Fibroblast of the aortic adventitia (primary cell): ENCODE data around the gene KATNA1. TPM values are rescaled to one million over a fixed set of nuclear protein-coding genes. Genes with fewer than 3 reads are reported as not detected.

Experiments used
- DNase-seq: peaks from one replicate; pipeline ENCODE4 v3.0.0-alpha.2; 2010; ENCODE audit warnings: low read depth
- H3K4me3 ChIP-seq: 2 replicates; pipeline ENCODE4 v1.5.1; 2011; ENCODE audit warnings: low read depth, mild to moderate bottlenecking, control low read depth, low read length, moderate library complexity
- total RNA-seq: library from RNA; depleted of rRNA; stranded (reverse); fragments of >200 nt; gene quantifications from 2 replicates; pipeline ENCODE4 v1.2.3, GENCODE V29; 2012; ENCODE audit warnings: low replicate concordance
- TF ChIP-seq, protein P1 (sequence below): IDR thresholded peaks from 2 replicates; pipeline ENCODE4 v1.5.1; 2011; ENCODE audit warnings: mild to moderate bottlenecking, low read length, control low read depth, inconsistent platforms; ENCODE audit not compliant: insufficient read depth

KATNA1 gene
- total RNA-seq = 26.7 and 32.3 TPM in 2 replicates

DNA sequence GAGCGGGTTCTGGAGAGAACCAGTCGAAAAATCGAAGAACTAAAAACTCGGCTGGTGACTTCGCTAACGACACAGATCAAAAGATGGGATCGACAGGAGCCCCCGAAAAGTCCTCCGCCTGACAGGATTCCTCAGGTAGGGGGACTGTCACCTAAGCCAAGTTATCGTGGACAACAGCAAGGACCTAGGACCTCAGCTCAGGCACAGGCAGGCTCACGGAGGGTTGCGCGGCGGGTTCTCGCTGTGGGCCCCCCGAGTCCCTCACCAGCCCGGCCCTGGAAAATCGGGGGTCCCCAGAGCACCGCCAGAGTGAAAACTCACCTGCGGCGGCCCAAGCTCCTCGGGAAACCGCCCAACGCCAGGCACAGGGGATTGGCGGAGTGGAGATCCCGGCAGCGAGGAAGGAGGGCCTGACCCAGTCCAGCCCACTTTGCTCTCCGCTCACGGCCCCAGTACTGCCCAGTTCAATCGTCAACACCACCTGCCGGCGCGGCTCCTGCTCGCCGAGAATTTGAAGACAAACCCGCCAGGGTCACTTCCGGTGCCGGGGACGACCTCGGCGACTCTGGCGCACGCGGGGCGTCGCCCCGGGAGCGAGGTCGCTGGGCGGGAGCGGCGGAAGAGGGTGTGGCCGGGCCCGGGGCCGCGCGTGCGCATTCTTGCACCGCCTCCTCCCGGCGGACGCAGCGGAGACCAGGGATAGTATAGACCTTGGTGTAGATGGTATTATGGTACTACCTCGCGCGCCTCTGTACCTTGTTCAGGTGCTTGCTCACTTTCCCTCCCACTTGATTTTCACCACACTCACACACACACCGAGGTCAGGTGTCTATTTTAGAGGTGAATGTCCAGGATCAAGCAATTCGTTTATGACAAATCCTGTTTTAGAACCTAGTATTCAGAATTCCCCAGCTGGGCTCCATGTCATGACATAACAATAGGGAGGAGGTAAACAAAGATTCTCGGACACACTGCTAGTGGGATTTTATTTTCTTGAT, at the start of gene KATNA1:
Gene KATNA1, minus strand, starts transcription at position 567 of the 998 bp plus-strand sequence. CDS start 10,167 bp downstream, outside the sequence.
- TF ChIP-seq, protein P1, sequence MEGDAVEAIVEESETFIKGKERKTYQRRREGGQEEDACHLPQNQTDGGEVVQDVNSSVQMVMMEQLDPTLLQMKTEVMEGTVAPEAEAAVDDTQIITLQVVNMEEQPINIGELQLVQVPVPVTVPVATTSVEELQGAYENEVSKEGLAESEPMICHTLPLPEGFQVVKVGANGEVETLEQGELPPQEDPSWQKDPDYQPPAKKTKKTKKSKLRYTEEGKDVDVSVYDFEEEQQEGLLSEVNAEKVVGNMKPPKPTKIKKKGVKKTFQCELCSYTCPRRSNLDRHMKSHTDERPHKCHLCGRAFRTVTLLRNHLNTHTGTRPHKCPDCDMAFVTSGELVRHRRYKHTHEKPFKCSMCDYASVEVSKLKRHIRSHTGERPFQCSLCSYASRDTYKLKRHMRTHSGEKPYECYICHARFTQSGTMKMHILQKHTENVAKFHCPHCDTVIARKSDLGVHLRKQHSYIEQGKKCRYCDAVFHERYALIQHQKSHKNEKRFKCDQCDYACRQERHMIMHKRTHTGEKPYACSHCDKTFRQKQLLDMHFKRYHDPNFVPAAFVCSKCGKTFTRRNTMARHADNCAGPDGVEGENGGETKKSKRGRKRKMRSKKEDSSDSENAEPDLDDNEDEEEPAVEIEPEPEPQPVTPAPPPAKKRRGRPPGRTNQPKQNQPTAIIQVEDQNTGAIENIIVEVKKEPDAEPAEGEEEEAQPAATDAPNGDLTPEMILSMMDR = no peak
- DNase-seq = peak; percentile 72
- peak within 1 kb of the TSS; percentile 97 for H3K4me3 ChIP-seq

DNA sequence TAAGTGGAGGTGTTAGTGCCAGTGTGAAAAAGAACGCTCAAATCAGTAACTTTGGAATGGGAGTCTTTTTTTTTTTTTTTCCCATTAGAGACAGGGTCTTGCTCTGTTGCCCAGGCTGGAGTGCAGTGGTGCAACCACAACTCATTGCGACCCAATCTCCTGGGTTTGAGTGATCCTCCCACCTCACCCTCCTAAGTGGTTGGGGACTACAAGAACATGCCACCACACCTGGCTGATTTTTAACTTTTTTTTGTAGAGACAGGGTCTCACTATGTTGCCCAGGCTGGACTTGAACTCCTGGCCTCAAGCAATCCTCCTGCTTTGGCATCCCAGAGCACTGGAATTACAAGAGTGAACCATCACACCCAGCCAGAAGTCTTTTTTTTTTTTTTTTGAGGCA, 49.7 kb upstream of the KATNA1 start:
- TF ChIP-seq, protein P1 = no peak
- DNase-seq = no peak
- no peak overlapping the region for H3K4me3 ChIP-seq

DNA sequence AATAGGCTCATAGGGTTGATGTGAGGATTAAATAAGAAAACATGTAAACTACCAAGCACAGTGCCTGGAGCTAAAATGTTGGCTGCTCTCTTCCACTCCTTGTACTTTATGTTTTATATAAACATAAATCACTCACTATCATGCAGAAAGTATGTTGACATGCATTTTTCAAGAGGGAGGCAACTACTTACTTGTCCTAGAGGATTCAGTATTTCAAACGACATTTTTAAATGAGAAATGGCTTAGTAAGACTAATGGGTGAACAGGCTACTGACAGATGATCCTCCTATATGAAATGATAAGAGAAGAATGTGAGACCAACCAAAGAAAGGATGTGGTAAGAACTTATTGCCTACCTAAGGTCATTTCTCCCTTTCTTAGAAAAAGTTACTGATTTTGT, 48.4 kb upstream of the KATNA1 start:
- TF ChIP-seq, protein P1 = no peak
- no peak overlapping the region for H3K4me3 ChIP-seq
- DNase-seq = peak; percentile 65

DNA sequence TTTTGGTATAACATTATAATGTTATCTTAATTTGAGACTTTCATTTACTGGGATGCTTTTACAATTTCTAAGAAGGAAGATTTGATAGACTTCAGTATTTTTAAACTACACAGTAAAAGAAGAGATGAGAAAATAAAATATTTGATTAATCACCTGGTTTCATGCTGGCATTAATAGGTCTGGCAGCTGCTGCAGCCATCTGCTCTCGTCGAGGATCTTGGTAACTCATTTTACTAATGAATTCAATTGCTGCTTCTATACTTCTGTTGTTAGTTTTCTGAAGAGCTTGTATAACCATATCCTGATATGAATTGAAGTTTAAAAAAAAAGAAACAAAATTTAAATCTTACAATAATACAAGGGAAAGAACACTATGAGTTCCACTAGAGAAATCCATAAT, 46.4 kb upstream of the KATNA1 start:
- DNase-seq = no peak
- H3K4me3 ChIP-seq = no peak overlapping the region
- TF ChIP-seq, protein P1 = no peak

GRCh38 chr6:149691201-149691600, 42.7 kb upstream of the KATNA1 start:
- no peak for DNase-seq
- no peak overlapping the region for H3K4me3 ChIP-seq
- TF ChIP-seq, protein P1 = no peak

- H3K4me3 ChIP-seq = no peak overlapping the region
- no peak for DNase-seq
- TF ChIP-seq, protein P1 = no peak
Observed at GRCh38 chr6:149686230-149686629, 37.7 kb upstream of the KATNA1 start.
